Liver (tissue), 9 donors: ENCODE data around the gene TRNAU1AP. TPM values are rescaled to one million over a fixed set of nuclear protein-coding genes. Genes with fewer than 3 reads are reported as not detected.

ENCODE experiments used
- DNase-seq: peaks from one replicate; pipeline ENCODE4 v3.0.0-alpha.2; 2017; ENCODE audit warnings: low spot score
- H3K27ac ChIP-seq, 2 donors: one replicate each; pipeline ENCODE4 v1.7.0; 2013; ENCODE audit warnings: inconsistent platforms in 2 of 2, low read length in 2 of 2, control low read depth in 1 of 2, low read depth in 1 of 2, mild to moderate bottlenecking in 1 of 2
- H3K27me3 ChIP-seq, 4 donors: one replicate each; pipeline versions ENCODE4 v1.6.1 to v1.7.0; 2013; ENCODE audit warnings: low read length in 3 of 4, inconsistent platforms in 1 of 4, mild to moderate bottlenecking in 1 of 4, moderate library complexity in 1 of 4; ENCODE audit not compliant: control insufficient read depth in 4 of 4, insufficient read depth in 4 of 4
- H3K36me3 ChIP-seq, 4 donors: one replicate each; pipeline versions ENCODE4 v1.6.1 to v1.7.0; 2013; ENCODE audit warnings: low read length in 3 of 4, mild to moderate bottlenecking in 3 of 4, low read depth in 1 of 4, moderate library complexity in 1 of 4; ENCODE audit not compliant: control insufficient read depth in 4 of 4, insufficient read depth in 3 of 4
- H3K4me1 ChIP-seq, 4 donors: one replicate each; pipeline versions ENCODE4 v1.6.1 to v1.7.0; 2013; ENCODE audit warnings: low read length in 3 of 4, mild to moderate bottlenecking in 3 of 4, moderate library complexity in 1 of 4; ENCODE audit not compliant: control insufficient read depth in 4 of 4, insufficient read depth in 4 of 4
- H3K4me3 ChIP-seq, 3 donors: one replicate each; pipeline versions ENCODE4 v1.6.1 to v1.7.0; 2013; ENCODE audit warnings: low read length in 3 of 3, control low read depth in 1 of 3, low read depth in 1 of 3, mild to moderate bottlenecking in 1 of 3
- H3K9ac ChIP-seq, 2 donors: one replicate each; pipeline ENCODE4 v1.7.0; 2013; ENCODE audit warnings: low read length in 2 of 2, mild to moderate bottlenecking in 2 of 2, moderate library complexity in 2 of 2, control low read depth in 1 of 2, low read depth in 1 of 2
- H3K9me3 ChIP-seq, 4 donors: one replicate each; pipeline versions ENCODE4 v1.6.1 to v1.7.0; 2013; ENCODE audit warnings: low read length in 3 of 4; ENCODE audit not compliant: control insufficient read depth in 4 of 4
- ATF3 ChIP-seq: IDR thresholded peaks from 2 replicates; pipeline ENCODE4 v1.6.1; 2016; ENCODE audit warnings: antibody characterized with exemption
- CTCF ChIP-seq: fragments of 150-350 bp; IDR thresholded peaks from 2 replicates; pipeline ENCODE4 v1.5.1; 2017; ENCODE audit warnings: improper control_type of control experiment, low read depth, low read length; ENCODE audit not compliant: missing input control
- EGR1 ChIP-seq, 2 donors: IDR thresholded peaks; 2 replicates each; pipeline ENCODE4 v1.6.1; 2016 to 2018; ENCODE audit warnings: antibody characterized with exemption in 2 of 2, low read depth in 2 of 2
- FOXA1 ChIP-seq: IDR thresholded peaks from 2 replicates; pipeline ENCODE4 v1.6.1; 2016; ENCODE audit warnings: antibody characterized with exemption
- FOXA2 ChIP-seq: IDR thresholded peaks from 2 replicates; pipeline ENCODE4 v1.6.1; 2016; ENCODE audit warnings: antibody characterized with exemption
- GABPA ChIP-seq, 2 donors: IDR thresholded peaks in 1 of 2; conservative IDR thresholded peaks in 1 of 2; 2 replicates each; pipeline ENCODE4 v1.6.1; 2016; ENCODE audit warnings: antibody characterized with exemption in 2 of 2, mild to moderate bottlenecking in 1 of 2, moderate library complexity in 1 of 2
- HNF4A ChIP-seq, 2 donors: conservative IDR thresholded peaks; 2 replicates each; pipeline ENCODE4 v1.6.1; 2016; ENCODE audit warnings: antibody characterized with exemption in 2 of 2, mild to moderate bottlenecking in 2 of 2
- HNF4G ChIP-seq: IDR thresholded peaks from 2 replicates; pipeline ENCODE4 v1.6.1; 2016; ENCODE audit warnings: antibody characterized with exemption
- JUND ChIP-seq, 2 donors: IDR thresholded peaks; 2 replicates each; pipeline ENCODE4 v1.6.1; 2016; ENCODE audit warnings: antibody characterized with exemption in 2 of 2
- MAX ChIP-seq: IDR thresholded peaks from 2 replicates; pipeline ENCODE4 v1.6.1; 2016; ENCODE audit warnings: antibody characterized with exemption
- NR2F2 ChIP-seq: IDR thresholded peaks from 2 replicates; pipeline ENCODE4 v1.6.1; 2016; ENCODE audit warnings: antibody characterized with exemption
- RAD21 ChIP-seq, 2 donors: IDR thresholded peaks; 2 replicates each; pipeline ENCODE4 v1.6.1; 2016; ENCODE audit warnings: antibody characterized with exemption in 2 of 2, mild to moderate bottlenecking in 2 of 2
- REST ChIP-seq: IDR thresholded peaks from 2 replicates; pipeline ENCODE4 v1.6.1; 2016; ENCODE audit warnings: antibody characterized with exemption, mild to moderate bottlenecking
- RXRA ChIP-seq, 2 donors: IDR thresholded peaks; 2 replicates each; pipeline ENCODE4 v1.6.1; 2017 to 2018; ENCODE audit warnings: antibody characterized with exemption in 2 of 2, mild to moderate bottlenecking in 1 of 2
- SP1 ChIP-seq: IDR thresholded peaks from 2 replicates; pipeline ENCODE4 v1.6.1; 2018; ENCODE audit warnings: antibody characterized with exemption, mild to moderate bottlenecking
- TAF1 ChIP-seq: conservative IDR thresholded peaks from 2 replicates; pipeline ENCODE4 v1.6.1; 2016; ENCODE audit warnings: antibody characterized with exemption, mild to moderate bottlenecking
- YY1 ChIP-seq: IDR thresholded peaks from 2 replicates; pipeline ENCODE4 v1.6.1; 2016; ENCODE audit warnings: antibody characterized with exemption, mild to moderate bottlenecking
- ZBTB33 ChIP-seq: IDR thresholded peaks from 2 replicates; pipeline ENCODE4 v1.6.1; 2016; ENCODE audit warnings: antibody characterized with exemption
- WGBS: extraction: QIAGEN DNeasy Blood & Tissue Kit; methylation state at CpG from one replicate; pipeline ENCODE4 v1.1.7; 2013; 5-methylcytosine and 5-hydroxymethylcytosine counted together
- polyA plus RNA-seq, 2 donors: library from polyadenylated mRNA; stranded (reverse) in 1 of 2; unstranded in 1 of 2; fragments of 200-250 nt in 1 of 2; fragments of >200 nt in 1 of 2; fragmentation: Nextera tagmentation in 1 of 2; extraction: Ambion mirVana in 1 of 2; gene quantifications; one replicate each; pipeline versions ENCODE4 v1.2.1 to v1.2.3, GENCODE V29; 2013 to 2015
- total RNA-seq, 2 donors: library from RNA; depleted of rRNA; stranded (reverse); fragments of >200 nt; gene quantifications; one replicate each; pipeline ENCODE4 v1.2.3, GENCODE V29; 2014
- donor health status: healthy.
- donor health status: healthy.
- donor health status: healthy.
- donor health status: healthy.
- donor health status: healthy.

Gene TRNAU1AP
- total RNA-seq (10 to 100 TPM in 1 of 2 donors, 1 to 10 TPM in 1; 8.5 to 12.0 TPM), polyA plus RNA-seq (1 to 10 TPM; 5.6 to 9.2 TPM)

GRCh38 chr1:28552758-28553663, at the start of gene TRNAU1AP:
Gene TRNAU1AP, plus strand, starts transcription at chr1:28553085. Its CDS starts 26 bp downstream, at chr1:28553111.
- peak within 1 kb of the TSS; percentile 64 to 66 for H3K27ac ChIP-seq
- H3K27me3 ChIP-seq: no peaks in the 10 kb centered on the region
- H3K9ac ChIP-seq: peak within 1 kb of the TSS; percentile 51 to 89
- peak within 1 kb of the TSS; percentile 73 to 98 (median 87) for H3K4me3 ChIP-seq
- WGBS: under 1% methylated on average over 63 of the region's 63 CpGs
- H3K9me3 ChIP-seq: no peaks in the 10 kb centered on the region
- H3K36me3 ChIP-seq: peaks cover 0 to 3% (median 0%) of the 10 kb centered on the region in 4 donors
- peaks cover 0 to 9% (median 4%) of the 10 kb centered on the region in 4 donors for H3K4me1 ChIP-seq
- peak; percentile 97 for DNase-seq
- TF ChIP-seq GABPA (IDR thresholded peaks at IDR 0.05 in 1 of 2, conservative IDR thresholded peaks at IDR 0.05 in 1 of 2) (peak; percentile 13 to 84), RXRA (IDR thresholded peaks at IDR 0.05) (peak; percentile 67 to 73), HNF4G (no peak), CTCF (no peak), ATF3 (no peak), REST (no peak), SP1 (peak; percentile 86), HNF4A (conservative IDR thresholded peaks at IDR 0.05) (peak in 1 of 2 donors; percentile 23), YY1 (peak; percentile 75), EGR1 (IDR thresholded peaks at IDR 0.05; ENCODE audit: low read depth in 2 of 2) (peak; percentile 24 to 45), FOXA2 (no peak), JUND (IDR thresholded peaks at IDR 0.05) (no peak), FOXA1 (no peak), MAX (peak; percentile 71), TAF1 (no peak), RAD21 (IDR thresholded peaks at IDR 0.05) (peak; percentile 23 to 36), NR2F2 (no peak), ZBTB33 (no peak)
